ENCODE measurements around the gene ATXN10.
"Not testable (repeated sequence)": the region's sequence is repeated elsewhere in the genome, so short reads cannot be mapped to it uniquely, and the experiment has no call there.

ATXN10 gene

DNA sequence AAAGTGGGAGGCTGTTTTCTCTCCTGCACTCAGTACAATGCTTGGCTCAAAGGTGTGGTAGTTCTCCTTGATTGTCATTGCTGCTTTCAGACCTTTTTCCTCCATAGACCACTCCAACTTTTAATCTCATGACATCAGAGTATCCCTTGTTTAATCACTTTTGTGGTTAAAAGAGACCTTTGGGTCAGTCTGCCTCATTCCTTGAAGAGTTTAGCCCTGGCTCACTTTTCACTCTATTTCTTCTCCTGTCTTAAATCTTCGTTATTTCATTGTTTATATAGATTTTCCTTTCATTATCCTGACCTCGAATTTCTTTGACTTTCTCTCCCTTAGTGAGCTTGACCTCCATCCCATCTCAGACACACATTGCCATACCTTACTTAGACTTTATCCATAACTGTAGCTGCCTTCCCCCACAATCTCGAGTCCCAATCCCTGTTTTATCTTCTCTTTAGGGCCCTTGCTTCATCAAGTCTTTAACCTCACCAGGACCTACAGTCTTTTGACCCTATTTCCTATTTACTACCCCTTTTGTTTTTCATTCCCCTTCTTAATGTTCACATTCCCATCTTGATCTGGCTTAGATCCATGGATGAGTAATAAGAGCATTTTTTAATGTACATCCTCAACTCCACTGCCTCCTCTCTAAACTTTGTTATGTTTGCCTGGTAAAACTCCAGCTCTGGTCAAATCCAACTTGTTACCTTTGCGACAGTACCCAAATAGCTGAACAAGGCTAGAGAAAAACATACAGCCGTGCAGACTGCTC is 9.5 kb downstream of the ATXN10 start:
- no peak for DNase-seq

DNA sequence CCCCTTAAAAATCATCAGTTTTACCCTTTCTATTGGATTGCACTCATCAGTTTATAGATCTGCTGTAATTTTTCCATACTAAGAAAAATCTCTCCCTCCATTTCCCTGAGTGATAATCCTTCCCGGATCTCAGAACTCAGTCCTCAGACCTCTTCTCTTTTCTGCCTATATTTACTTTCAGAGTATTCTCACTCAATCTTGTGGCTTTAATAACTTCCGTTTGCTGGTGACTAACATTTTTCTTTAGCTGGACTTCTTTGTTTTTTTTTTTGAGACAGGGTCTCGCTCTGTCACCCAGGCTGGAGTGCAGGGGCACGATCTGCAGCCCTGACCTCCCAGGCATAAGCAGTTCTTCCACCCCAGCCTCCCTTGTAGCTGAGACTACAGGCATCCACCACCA is 10.4 kb downstream of the ATXN10 start:
- no peak for DNase-seq

- DNase-seq: not testable (repeated sequence)
These were observed 11.1 kb downstream of the ATXN10 start for GRCh38 chr22:45682773-45683172.

GRCh38 chr22:45683248-45683647 is 11.6 kb downstream of the ATXN10 start:
- no peak for DNase-seq

GRCh38 chr22:45683680-45684079 is 12.0 kb downstream of the ATXN10 start:
- no peak for DNase-seq

GRCh38 chr22:45684169-45684568 is 12.5 kb downstream of the ATXN10 start:
- no peak for DNase-seq

- no peak for DNase-seq
These were observed 13.3 kb downstream of the ATXN10 start for GRCh38 chr22:45684752-45685574.

GRCh38 chr22:45686004-45686403 is 14.4 kb downstream of the ATXN10 start:
- DNase-seq: no peak

- DNase-seq: no peak
These were observed 15.2 kb downstream of the ATXN10 start for GRCh38 chr22:45686836-45687235.

DNA sequence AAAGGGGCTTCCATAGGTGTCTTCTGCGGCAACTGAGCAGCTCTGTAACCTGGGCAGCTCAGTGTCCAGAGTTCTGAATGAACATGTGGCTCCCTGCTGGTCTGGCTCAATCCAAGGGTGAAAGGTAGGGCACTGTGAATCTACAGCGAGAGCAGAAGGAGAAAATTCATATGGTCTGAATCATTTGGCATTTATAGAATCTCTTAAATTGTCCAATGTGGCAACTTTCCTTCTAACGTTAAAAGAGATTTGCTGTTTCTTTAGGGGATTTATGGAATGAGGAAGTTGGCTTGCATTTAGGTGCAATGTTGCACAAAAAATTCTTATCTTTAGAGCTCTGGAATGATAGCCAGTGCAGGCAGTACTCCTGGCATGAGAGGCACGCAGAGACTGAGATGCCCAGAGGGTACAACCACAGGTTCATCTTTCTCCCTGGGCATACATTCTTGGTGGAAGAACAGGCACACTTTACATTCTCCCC is 17.0 kb downstream of the ATXN10 start:
- no peak for DNase-seq

GRCh38 chr22:45689211-45689610 is 17.6 kb downstream of the ATXN10 start:
- no peak for DNase-seq

DNA sequence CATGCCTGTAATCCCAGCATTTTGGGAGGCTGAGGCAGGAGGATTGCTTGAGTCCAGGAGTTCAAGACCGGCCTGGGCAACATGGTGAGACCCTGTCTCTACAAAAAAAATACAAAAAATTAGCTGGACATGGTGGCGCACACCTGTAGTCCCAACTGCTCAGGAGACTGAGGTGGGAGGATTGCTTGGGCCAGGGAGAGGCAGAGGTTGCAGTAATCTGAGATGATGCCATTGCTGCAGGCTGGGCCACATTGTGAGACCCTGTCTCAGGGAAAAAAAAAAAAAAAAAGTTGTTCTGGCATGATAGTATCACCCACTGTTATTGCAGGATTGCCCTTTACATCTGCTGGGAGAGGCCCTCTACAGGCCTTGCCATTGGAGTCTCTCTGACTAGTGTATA is 18.4 kb downstream of the ATXN10 start:
- no peak for DNase-seq

- DNase-seq: no peak
These were observed 20.9 kb downstream of the ATXN10 start for GRCh38 chr22:45692549-45692948.

DNA sequence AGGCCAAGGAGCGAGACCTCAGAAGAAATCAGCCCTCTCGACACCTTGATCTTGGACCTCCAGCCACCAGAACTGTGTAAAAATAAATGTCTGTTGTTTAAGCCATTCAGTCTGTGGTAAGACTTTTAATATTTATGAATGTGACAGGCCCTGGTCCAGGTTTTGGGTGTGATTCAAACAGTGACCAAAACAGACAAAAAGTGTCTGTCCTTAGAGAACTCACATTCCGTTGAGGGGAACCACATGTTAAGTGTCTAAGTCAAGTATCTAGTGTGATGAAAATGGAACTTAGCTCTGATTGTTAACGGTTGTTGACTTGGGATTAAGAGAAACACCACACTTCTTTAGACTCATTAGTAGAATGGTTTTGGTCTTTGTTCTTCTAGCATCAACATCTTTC is 22.2 kb downstream of the ATXN10 start:
- no peak for DNase-seq

DNA sequence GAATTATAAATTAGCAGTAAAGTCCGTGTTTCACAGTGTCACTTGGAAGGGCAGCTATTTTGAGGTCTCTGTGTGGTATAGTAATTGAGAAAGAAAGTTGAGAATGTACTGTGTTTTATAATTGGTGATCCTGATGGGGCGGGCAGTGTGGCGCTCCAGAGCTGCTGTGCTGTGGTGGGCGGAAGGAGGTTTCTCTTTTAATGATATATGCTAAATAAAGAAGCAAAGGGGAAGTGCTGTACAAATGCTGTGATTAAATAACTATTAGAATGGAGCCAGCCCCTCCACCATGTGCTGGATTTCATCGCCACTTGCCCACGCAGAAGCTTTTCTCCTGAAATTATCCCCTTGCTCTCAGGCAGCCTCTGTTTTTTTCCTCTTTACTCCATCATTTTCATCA is 24.6 kb downstream of the ATXN10 start:
- DNase-seq: no peak

DNA sequence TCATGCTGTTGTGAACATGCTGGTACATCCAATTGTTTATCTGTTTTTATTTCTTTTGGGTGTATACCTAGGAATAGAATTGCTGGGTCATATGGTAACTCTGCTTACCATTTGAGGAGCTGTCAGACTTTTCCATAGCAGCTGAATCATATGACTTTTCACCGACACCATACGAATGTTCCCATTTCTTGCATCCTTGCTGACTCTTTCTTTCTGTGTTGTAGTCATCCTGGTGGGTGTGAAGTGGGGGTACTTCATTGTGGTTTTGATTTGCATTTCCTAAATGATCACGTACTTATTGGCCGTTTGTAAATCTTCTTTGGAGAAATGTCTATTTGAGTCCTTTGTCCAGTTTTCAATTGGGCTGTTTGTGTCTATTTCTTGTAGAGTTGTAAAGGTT is 26.5 kb downstream of the ATXN10 start:
- DNase-seq: no peak

DNA sequence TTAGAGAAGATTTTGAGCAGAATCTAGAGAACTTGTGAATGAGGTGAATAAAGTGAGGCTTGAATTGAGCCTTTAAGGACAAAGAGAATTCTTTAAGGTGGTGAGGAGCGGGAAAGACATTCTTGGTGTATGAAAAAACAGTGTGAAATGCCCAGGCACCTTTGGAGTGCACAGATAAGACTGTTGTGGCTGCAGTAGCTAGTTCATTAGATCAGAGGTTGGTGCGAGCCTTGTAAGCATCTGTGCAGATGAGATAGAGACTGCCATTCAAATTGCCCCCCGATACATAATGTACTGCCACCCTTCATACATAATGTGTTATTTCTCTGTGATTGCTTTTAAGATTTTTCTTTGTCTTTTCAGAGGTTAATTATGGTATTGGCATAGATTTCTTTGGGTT is 31.3 kb downstream of the ATXN10 start:
- no peak for DNase-seq

- no peak for DNase-seq
These were observed 32.1 kb downstream of the ATXN10 start for GRCh38 chr22:45703758-45704157.

GRCh38 chr22:45704648-45705047 is 33.0 kb downstream of the ATXN10 start:
- no peak for DNase-seq

DNA sequence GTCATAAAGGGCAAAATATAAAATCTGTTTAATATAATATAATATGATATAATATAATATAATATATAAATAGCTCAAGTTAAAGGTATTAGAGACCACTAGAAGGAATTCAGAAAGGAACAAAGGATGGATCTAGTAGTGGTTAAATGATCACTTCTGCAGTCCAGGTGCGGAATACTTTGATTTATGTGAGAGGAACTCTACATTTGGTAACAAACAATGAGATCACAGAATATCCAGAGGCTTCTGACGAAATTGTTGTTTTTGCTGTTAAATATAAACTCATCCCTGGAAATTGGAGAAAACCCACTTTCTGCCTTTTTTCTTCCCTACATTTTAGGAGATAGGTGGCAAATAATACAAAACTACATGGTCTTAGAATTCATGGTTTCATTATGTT is 36.0 kb downstream of the ATXN10 start:
- DNase-seq: no peak

DNA sequence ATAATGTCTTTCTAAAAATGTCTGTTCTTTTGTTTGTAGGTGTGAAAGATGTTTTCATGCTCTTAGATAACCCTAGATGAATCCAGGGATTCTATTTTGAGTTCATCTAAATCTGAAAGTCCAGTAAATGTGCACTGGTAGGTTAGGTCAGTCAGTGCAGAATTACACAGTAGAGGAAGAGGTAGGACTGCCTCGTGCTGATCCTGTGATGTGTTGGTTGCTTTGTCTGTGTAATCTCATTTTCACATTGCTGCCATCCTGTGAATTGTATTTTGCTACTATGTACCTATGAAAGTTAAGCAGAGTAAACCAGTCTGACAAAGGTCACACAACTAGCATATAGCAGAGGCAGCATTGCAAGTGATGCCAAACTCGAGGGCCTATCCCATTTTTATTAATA is 36.5 kb downstream of the ATXN10 start:
- no peak for DNase-seq

- no peak for DNase-seq
These were observed 37.6 kb downstream of the ATXN10 start for GRCh38 chr22:45709060-45709739.

DNA sequence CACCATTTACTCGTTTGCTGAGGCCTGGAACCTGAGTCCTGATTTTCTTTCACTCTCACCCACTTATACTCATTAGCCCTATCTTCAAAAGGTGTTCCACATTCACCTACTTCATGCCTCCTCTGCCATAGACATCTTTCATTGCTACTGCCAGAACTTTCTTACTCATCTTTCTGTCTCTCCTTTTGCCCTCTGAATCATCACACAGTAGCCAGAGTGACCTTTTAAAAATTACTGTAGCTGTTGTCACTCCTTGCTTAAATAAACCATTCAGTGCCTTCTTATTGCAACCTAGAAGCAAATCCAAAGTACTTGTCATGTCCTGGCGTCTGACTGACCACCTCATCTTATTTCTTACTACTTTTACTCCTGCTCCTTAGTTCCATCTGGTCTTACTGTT is 38.2 kb downstream of the ATXN10 start:
- no peak for DNase-seq

DNA sequence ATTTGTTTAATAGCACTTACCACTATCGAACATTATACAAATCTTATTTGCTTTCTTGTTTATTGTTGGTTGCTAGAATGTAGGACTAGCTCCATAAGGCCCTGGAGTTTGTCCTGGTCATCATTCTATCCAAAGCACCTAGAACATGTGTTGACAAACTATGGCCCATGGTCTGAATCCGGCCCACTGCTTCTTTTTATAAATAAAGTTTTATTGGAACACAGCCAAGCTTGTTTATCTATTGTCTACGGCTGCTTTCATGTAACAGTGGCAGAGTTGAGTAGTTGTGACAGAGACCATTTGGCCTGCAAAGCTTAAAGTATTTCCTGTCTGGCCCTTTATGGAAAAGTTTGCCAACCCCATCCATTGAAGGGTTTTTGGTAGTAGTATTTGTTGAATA is 38.8 kb downstream of the ATXN10 start:
- no peak for DNase-seq
